ENCODE data around the gene BHLHE41.

Gene BHLHE41

DNA sequence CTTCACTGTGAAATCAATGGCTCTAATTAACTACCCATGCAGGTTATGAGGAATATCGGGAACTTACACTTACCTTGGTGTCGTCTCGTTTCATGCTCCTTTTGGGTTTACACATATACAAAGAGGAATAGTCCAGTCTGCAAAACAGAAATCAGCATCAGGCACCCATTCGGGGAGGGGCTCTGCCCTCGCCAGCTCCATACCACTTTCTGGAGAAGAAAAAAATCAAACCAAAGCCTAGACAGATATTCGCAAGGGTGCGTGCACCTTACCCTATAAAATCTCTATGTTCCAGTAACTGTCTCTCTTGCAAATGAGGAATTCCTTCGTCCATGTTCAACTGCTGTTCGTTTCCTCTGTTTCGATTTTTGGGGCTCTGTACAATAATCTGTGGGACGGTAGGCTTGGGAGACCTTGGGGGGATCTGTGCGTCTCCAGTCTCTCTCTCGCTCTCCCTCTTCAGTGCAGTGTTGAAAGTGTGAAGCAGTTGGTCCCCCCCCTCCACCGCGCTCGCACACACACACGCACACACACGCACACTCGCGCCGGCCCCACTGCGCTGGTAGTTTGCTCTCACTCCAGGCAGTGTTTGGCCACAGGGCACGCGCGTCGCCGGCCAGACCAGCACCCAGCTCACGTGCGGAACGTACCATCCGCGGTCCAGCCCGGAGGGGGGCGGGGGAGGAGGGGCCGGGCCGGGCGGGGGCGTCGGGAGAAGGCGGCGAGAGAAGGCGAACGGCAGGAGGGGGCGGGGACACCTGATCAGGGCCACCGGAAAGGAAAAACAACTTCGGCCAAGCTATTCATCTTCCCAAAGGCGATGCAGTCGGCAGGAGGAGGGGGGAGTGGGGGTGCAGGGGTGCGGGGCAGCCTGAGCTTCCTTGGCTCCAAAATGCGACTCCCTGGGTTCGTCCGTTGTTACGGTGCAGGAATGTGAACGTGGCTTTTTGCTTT lies at the start of gene BHLHE41:
TSS of gene BHLHE41 (minus strand) at position 592 of the 954 bp plus-strand sequence. CDS start at position 334, 258 bp downstream.
- peak; percentile 38 for DNase-seq

DNA sequence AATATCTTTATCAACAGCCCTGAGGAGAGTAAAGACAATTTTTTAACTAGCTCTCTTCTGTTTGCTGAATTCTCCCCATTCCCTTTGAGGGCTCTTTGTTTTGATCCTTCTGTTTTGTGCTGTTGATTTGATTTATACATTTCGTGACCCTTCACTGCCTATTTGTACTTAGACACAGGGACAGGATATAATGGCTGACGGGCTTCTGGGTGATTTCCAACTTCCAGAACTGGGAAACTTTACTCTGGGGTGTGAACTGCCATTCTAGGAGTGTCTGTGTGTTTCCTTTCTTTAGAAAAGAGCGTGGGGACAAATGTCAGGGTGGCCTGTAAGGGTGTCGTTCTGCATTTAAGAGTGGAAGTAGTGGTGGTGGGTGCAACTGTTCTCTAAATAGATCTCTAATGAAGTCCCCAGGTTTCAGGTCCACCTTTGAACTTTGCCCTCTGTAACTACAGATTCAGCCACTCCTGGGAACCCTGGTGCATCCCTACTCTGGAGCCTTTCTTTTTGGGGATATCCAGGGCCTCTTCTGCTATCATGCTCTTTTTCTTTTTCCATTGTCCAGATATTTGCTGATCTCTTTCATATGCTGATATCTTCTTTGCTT lies 48.2 kb upstream of the BHLHE41 start:
- DNase-seq: no peak

DNA sequence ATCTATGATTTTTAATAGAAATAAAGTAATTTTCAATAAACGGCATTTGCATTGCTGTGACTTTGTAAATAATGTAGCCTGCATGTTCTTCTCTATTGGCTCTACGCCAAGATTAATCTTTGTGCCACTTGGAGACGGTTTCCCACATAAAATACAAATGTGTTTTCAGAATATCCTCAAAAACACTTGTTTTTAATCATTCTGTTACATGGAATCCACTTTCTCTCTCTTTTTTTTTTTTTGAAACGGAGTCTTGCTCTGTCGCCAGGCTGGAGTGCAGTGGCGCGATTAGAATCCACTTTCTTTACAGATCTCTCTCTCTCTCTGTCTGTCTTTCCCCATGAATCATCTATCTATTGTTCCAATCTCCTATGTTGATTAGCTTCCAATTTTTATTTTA lies 47.7 kb upstream of the BHLHE41 start:
- peak; percentile 17 for DNase-seq

DNA sequence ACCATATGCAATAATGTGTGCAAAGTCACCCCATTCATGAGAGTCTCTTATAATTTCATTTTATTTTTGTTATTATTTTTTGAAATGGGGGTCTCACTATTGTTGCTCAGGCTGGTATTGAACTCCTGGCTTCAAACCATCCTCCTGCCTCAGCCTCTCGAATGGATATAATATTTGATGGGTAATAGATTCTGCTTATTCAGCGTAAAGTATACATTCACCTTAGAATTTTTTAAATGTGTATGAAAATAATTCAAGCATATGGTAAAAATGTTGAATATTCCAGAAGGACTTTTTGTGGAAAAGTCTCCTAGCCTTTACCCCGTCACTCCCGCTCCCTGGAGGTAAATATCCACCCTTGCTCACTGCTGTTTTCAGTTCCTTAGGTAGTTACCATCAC lies 47.2 kb upstream of the BHLHE41 start:
- no peak for DNase-seq

DNA sequence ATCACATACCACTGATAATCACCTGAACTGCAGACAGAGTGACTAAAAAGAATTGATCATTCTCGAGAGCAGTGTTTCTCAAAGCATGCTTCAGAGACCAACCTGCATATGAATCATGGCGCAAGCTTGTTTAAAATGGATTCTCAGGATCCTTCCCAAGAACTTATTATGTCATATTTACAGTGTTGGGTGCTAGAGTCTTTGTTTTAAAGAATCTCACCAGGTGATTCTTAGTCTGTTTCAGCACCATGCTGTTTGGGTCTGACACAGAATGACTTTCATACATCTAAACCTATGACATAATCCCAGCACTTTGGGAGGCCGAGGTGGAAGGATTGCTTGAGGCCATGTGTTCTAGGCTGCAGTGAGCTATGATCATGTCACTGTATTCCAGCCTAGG lies 39.3 kb upstream of the BHLHE41 start:
- no peak for DNase-seq

DNA sequence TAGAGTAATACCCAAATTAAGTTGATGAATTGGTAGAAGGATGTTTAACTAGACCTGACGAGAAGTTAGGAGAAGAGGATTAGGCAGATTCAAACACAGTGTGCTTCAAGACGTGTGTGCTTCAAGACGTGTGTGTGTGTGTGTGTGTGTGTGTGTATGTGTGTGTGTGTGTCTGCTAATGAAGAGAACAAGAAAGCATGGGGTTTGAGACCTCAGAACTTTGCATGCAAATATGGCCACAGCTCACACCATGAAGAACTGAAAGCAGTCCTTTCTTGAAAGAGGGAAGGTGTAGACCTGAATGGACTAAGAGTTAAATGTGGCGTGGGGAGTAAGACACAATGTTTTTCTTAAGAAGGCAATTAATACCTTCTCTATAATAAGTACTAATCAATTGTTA lies 38.1 kb upstream of the BHLHE41 start:
- no peak for DNase-seq

DNA sequence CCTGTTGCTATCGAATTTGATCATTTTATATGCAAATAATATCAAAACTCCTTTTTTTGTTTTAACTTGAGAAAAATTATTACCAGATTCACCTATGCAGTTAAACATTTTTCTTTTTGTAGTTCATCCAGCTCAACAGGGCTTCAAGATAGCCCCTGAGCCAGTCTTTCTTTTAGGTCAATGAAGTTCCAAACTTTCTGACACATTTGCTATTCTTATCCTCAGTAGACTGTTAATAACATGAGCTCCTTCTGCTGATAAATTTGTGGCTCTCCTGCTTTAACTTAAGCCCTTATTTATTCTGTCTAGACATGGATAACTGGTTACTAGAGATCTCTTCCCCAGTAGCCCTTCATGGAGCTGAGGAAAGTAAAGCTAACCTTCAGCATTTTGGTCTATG lies 37.3 kb upstream of the BHLHE41 start:
- no peak for DNase-seq

DNA sequence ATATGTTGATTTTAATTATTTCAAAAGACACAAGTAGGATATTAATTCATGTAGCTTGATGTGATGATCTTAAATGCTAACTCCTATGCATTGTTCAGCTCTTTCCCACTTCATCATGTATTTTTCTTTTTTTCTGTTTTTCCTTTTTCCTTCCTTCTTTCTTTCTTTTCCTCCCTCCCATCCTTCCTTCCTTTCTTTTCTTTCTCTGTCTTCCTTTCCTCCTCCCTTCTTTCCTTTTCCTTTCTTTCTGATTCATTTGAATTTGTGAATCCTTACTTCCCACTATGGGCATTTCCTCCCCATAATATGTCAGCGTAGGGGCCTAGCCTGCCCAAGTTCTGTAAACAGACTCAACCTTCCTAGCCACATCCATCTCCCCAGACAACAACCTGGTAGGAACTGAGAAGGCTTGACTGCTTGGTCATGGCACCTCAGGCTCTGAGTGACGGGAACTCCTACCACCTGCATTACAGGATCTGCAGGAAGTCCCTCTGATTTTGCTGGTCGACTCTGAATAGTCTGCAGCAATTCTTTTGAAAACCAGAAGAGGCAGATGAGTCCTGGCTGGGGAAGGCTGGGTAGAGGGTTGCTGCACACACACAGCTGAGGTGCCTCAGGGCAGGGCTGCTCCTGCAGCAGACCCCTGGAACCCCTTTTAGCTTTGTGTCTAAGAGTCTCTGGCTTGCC lies 33.4 kb upstream of the BHLHE41 start:
- DNase-seq: no peak

DNA sequence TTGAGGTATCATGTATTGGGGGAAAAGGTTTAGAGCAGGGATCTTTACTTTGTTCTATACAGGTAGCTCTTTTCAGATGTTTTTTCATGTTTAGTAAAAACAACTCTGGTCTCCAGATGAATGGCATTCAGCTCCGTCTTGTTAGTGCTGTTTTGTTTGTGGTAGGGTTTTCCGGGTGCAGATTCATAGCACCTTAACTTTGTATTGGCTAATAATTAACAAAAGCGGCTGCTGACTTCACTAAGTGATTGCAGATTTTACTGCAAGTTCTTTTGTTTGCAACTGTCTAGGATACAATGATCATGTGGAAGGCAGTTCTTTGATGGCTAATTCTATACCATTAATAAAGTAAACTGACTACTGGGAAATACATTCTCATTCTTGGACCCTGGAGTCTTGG lies 32.2 kb upstream of the BHLHE41 start:
- DNase-seq: no peak

DNA sequence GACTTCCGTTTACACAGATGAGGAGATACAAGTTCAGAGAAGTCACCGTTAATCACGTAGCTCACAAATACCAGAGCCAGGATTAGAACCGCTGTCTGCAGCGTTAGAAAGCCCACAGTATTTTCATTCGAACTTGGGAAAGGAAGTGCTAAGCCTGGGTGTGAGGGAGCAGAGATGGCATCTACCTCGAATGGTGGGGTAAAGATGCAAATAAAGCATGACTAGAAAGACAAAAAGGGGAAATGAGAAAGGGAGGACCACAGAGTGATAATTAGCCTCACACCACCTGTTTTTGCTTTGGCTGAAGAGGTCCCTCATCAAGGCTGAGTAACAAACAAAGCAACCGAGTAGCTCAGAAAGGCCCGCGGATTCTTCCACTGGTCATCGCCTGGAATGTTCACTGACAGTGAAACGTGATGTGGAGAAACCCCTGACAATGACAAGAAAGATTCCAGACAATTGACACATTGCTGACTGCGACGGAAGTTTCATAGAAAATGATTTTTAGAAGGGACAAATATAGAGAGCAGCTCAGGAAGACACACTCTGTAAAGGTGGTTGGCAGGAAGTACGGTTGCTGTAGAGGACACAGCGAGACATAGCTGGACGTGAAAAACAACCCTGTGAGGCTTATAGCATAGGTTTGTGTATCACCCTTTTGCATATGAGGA lies 31.5 kb upstream of the BHLHE41 start:
- no peak for DNase-seq

DNA sequence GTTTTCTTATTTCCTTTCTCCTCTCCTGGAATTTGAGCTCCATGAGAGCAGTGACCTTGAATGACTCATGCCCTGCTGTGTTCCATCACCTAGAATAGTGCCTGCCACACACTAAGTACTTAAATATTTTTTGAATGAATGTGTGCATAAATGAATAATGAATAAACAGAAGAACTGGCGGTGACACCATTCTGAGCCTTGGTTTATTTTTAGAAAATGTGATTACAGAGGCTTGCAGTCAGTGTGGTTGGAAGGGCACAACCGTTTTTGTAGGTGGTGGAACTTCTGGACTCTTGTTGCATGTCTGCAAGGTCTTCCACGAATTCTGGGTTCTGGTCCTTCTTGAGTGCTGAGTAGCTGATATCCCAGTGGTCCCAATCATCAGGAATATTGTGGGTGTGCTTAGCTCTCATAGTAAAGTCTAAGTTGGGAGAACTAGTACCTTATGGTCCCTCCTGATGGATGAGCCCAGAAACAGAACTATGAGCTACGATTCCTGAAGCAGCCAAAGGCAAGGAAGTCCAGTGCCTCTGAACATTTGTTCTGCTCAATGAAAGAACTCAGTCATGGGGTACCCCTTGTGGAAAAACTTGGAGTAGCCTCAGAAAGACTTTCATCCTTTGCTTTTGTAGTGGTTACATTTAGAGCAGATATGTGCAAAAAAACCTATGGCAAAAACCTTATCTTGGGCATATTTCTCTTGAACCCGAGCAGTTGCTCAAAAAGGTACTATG lies 28.8 kb upstream of the BHLHE41 start:
- no peak for DNase-seq

DNA sequence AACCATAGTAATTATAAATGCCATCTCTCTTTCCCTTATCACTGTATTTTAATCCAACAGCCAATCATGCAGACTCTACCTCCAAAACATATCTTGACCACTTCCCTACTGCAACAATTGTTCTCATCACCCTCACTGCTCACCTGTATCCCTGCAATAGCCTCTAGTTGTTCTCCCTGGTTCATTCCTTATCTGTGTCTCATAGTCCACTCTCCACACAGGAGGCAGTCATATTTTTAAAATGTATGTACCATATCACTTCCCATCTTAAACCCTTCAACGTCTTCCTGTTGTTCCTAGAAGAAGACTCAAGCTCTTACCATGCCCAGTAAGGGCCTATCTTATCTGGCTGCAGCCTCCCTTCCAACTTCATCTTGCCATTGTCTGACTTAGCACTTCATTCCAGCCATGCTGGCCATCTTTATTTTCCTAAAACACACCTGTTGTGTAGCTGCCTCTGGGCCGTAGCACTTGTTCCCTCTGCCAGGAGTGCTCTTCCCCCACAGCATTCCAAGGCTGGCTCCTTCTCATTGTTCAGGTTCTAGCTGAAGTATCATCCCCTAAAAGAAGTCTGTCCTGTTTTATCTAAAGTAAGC lies 27.8 kb upstream of the BHLHE41 start:
- no peak for DNase-seq

DNA sequence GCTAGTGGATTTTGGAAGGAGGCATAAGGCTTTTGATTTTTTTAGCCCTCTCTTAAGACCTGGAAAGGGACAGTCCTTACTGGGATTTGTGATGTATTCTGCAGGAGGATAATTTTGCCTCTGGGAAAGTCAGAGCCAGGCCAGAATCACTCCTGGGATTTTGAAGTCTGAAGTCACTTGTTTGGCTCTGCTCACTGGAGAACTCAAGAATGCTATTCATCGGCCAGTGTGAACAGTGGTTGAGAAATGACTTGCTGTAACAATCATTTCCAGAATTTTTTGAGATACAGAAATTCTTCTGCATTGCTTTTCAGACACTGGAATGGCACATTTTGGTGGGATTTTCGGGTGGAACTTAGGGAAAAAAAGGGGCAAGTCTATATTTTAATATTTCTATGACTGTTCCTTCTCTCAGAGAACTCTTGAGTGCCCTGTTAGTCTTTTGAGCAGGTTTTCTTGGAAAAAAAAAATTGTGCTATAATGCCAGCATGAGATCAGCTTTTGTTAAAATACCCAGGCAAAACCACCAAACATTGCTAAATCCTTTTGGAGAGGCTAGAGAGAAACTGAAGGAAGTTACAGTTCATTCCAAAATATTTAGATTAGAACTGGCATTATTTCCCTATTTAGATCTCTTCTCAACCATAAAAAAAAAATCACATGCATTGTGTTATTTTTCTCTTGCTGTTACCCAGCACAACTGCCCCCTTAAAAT lies 26.1 kb upstream of the BHLHE41 start:
- no peak for DNase-seq

DNA sequence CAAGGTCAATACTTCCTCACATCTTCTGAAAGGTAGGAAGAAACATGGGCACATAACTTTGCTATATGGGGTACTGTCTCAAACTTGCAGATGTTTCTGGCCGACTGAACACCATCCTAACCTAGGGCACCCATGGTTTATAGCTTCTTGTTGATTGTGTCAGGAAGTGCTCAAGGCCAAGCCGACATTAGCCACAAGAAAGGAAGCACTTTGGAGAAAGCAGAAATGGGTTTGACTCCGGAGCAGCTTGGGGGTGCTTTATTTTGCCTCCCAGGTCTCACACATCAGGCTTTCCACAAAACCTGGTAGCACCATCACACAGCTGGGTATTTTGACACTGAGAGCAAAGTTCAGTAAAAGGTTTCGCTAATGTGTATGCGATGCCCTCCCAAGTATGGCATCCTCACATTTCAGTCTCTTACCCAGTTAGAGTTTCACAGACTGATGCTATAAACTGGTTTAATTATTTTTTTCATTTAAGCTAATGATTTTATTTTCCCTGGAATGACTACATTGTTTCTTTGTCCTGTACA lies 25.2 kb upstream of the BHLHE41 start:
- no peak for DNase-seq

DNA sequence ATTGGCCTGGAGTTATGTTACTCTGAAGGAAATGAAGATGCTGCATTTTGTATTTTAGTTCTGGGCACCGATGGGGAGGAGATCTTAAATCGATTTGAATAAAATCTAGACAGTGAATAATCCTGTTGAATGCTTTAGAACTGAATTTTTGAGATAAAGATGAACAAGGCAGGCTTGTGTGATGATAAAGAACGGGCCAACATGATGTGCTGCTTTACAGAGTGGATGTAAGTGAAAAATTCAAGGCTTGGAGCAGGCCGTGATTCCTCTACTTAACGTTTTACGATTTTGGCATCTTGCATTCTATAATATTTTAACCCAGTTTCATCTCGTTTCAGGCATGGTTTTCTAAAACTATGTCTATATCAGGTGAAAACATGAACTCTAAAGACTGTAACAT lies 23.5 kb upstream of the BHLHE41 start:
- no peak for DNase-seq

DNA sequence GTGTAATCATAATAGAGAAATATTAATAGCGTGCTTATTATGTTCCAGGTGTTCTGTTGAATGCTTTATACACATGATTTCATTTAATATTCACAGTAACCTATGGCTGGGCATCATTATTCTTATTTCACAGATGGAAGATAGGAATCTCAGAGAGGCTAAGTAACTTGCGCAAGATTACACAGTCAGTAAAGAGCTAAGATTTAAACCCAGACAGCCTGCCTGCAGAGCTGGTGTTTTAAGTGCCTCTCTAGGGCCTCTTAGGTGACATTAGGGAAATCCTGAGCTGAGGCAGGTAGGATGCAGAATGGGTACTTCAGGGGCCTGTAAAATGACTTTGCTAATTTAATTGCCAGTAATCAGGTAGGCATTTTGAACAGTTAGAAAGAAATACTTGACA lies 18.5 kb upstream of the BHLHE41 start:
- DNase-seq: no peak

DNA sequence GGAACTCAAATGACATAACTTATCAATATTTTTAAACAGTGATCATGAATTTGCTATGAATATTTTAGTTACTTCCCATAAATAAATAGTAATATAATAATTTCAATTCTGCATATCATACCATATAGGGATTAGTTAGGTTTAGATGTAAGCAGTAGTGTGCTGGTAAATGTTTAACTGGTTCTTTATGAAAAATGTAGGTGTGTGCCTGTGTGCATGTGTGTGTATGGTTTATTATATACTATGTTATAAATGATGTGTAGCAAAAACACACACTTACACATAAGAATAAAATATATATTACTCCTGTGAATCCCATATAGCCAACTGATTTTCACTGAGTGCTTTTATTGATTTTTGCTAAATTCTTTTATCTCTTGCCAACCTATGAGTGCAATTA lies 14.0 kb upstream of the BHLHE41 start:
- DNase-seq: no peak

DNA sequence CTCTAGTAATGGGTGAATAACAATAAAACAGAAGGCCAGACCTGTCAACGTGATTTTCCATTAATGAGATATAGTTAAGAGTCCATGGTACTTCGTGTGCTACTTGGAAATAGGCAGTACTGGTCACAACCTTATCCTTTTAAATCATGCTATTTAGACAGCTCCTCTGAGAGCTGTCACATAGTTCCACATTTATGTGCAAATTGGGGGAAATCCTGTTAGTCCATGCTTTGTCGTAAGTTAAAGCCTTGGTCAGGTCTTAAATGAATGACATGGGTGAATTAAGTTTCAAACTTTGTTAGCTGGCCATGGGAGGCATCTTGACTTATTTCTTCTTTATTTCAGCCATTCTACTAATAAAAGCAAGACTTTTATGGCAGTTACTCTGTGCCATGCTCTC lies 11.9 kb upstream of the BHLHE41 start:
- DNase-seq: no peak

DNA sequence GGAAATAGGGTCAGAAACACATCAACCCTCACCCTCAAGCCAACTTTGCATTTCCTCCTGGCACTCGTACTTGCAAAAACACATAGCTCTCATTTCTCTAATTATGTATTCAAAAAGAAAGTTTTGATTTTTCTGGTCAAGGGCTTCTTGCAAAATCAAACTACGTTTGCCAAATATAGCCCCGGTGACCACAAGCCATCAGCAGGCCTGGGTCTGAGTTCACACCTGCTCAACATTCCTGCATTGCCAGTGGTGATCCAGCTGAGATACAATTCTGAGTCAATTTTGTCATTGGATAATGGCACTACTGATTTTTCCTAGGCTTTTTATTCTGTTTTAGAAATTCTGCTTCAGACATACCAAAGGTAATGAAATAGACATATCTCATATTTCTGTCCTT lies 10.7 kb upstream of the BHLHE41 start:
- no peak for DNase-seq

DNA sequence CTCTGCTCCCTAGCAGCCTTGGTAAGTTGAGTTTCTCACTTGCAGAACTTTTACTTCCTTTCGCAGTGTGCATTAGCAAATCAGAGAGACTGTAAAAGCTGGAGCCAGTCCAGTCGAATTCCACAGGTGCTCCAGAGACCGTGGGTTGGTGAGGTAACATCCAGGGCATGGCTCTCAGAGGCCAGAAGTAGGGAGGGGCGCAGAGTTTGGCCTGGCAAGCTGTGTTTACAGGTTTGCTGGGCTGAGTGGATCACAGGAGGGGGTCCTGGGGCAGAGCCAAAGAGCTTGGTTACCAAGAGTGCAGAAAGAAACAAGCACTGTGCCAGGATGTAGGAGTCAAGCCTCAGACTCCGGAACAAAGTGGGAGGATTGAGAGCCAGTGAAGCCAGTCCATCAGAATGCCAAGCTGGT lies 10.2 kb upstream of the BHLHE41 start:
- peak; percentile 54 for DNase-seq

DNA sequence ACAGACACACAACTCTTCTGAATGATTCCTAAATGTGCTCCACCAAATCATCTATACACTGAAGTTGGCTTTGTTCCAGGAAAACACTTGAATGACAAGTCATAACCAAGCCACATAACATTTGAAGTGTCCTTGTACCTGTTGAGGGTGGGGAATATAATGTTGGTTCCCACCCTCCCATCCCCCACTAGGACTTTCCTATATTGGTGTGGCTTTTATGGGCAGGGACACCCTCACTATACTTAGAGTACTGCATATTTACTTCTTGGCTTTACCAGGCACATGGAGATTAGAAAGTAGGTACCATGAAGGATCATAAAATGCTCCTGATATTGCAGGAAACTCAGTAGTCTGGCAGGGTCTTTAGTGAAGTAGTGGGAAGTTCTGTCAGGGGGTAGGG lies 9.7 kb upstream of the BHLHE41 start:
- DNase-seq: peak; percentile 62

Measured in NCI-H1105 treated with DMSO at 0.1 percent for 48 hours (cell line).